ENCODE measurements around the gene STX5. TPM values are rescaled to one million over a fixed set of nuclear protein-coding genes. Genes with fewer than 3 reads are reported as not detected.

Gene STX5
- total and polyA plus RNA-seq, 9 of the 15 experiments (the other 6 are each of a cell fraction or from before 2014, with no cell fraction given): 2.8 to 28.6 (median 23.7) TPM

GRCh38 chr11:62830904-62831519, 839 bp downstream of the STX5 start (continued):
- TF ChIP-seq ZNF740 (CRISPR knock-in tag; IDR thresholded peaks at IDR 0.05): peak; percentile 90
- TF ChIP-seq ZNF740 (tag; IDR thresholded peaks at IDR 0.05): peak in 1 of 2 experiments; percentile 70; a peak in 2 of 4 replicates
- TF ChIP-seq NKRF (IDR thresholded peaks at IDR 0.05; ENCODE audit: borderline replicate concordance): peak; percentile 44
- no peak for TF ChIP-seq PHB2 (IDR thresholded peaks at IDR 0.05; ENCODE audit: low read depth)
- no peak for TF ChIP-seq KAT7 (CRISPR knock-in tag; IDR thresholded peaks at IDR 0.05; ENCODE audit: borderline replicate concordance)
- TF ChIP-seq CBX8 (IDR thresholded peaks at IDR 0.05; ENCODE audit: borderline replicate concordance, extremely low read depth, low read depth, low read length, poor library complexity, severe bottlenecking): no peak
- no peak for TF ChIP-seq POLR2A (conservative IDR thresholded peaks at IDR 0.05)
- TF ChIP-seq LARP7 (IDR thresholded peaks at IDR 0.05): no peak
- no peak for TF ChIP-seq ARHGAP35 (IDR thresholded peaks at IDR 0.05; ENCODE audit: partially characterized antibody)
- no peak for TF ChIP-seq HDAC1 (IDR thresholded peaks at IDR 0.05)
- peak; percentile 82; the same call in 1 of the 2 replicates for TF ChIP-seq ZSCAN29 (IDR thresholded peaks at IDR 0.05)
- no peak for TF ChIP-seq FOXJ3 (CRISPR knock-in tag; IDR thresholded peaks at IDR 0.05)
- TF ChIP-seq ZBTB7A (IDR thresholded peaks at IDR 0.05; ENCODE audit: borderline replicate concordance, control insufficient read depth, low read depth, low read length): peak; percentile 22; the same call in 1 of the 2 replicates
- no peak for TF ChIP-seq HIVEP1 (CRISPR knock-in tag; IDR thresholded peaks at IDR 0.05)
- TF ChIP-seq RUNX1 (IDR thresholded peaks at IDR 0.05; ENCODE audit: low read depth): no peak
- TF ChIP-seq RFX5 (IDR thresholded peaks at IDR 0.05; ENCODE audit: low read depth, low read length): no peak
- 0 out of 2 replicates have a peak, but pooled peaks have one; percentile 30 for TF ChIP-seq XRCC5 (IDR thresholded peaks at IDR 0.05; ENCODE audit: low read depth, low read length)
- no peak for TF ChIP-seq MBD1 (CRISPR knock-in tag; IDR thresholded peaks at IDR 0.05)
- no peak for TF ChIP-seq MITF (IDR thresholded peaks at IDR 0.05)

All from K562 (cell line).